Prostate gland (tissue), 2 donors: Measurements from ENCODE around the gene DAZAP1. TPM values are rescaled to one million over a fixed set of nuclear protein-coding genes. Genes with fewer than 3 reads are reported as not detected.
A peak's percentile ranks its signal among the peaks of the same experiment; 100 is the strongest.

Experiments
- DNase-seq: peaks from one replicate; pipeline ENCODE4 v3.0.0-alpha.2; 2019; ENCODE audit warnings: low spot score
- H3K27ac ChIP-seq, 2 donors: fragments of 200-600 bp; sonication (generic); 2 replicates each; pipeline ENCODE4 v1.5.1; 2017 to 2019
- H3K27me3 ChIP-seq: fragments of 200-600 bp; sonication (generic); replicated peaks from 2 replicates; pipeline ENCODE4 v1.5.1; 2019; ENCODE audit not compliant: insufficient read depth
- H3K36me3 ChIP-seq, 2 donors: fragments of 200-600 bp; sonication (generic); 1 replicate in 1 of 2; 2 replicates in 1 of 2; pipeline versions ENCODE4 v1.5.1 to v1.8.1; 2017 to 2019
- H3K4me1 ChIP-seq: fragments of 200-600 bp; sonication (generic); replicated peaks from 2 replicates; pipeline ENCODE4 v1.5.1; 2019
- H3K4me3 ChIP-seq, 2 donors: fragments of 200-600 bp; sonication (generic); 2 replicates each; pipeline ENCODE4 v1.5.1; 2017 to 2019
- H3K9me3 ChIP-seq: fragments of 200-600 bp; sonication (generic); 2 replicates; pipeline ENCODE4 v1.5.1; 2017
- POLR2A ChIP-seq: fragments of 450-650 bp; IDR thresholded peaks from one replicate; pipeline ENCODE4 v1.6.1; 2016; ENCODE audit warnings: antibody characterized with exemption, mild to moderate bottlenecking
- POLR2AphosphoS5 ChIP-seq: sonication (generic); formaldehyde crosslinking; IDR thresholded peaks from one replicate; pipeline ENCODE4 v1.6.1; 2017; ENCODE audit warnings: antibody characterized with exemption
- WGBS: methylation state at CpG from one replicate; pipeline ENCODE4 v1.1.5; 2018; 5-methylcytosine and 5-hydroxymethylcytosine counted together
- intact Hi-C: fragments of 100-400 bp; cut with DNase I; formaldehyde crosslinking; loops from one replicate; pipeline ENCODE4 v1.14.2; 2022
- total RNA-seq, 2 donors: library from RNA; depleted of rRNA; stranded (reverse); fragments of >200 nt; gene quantifications; one replicate each; pipeline ENCODE4 v1.1.0, GENCODE V29; 2016
- TF ChIP-seq, protein P1 (sequence below), 4 experiments: fragments of 200-600 bp in 2 of 4; fragments of 450-650 bp in 2 of 4; sonication (generic) in 2 of 4; IDR thresholded peaks; 1 replicate in 3 of 4; 2 replicates in 1 of 4; pipeline ENCODE4 v1.5.1; 2016 to 2019; ENCODE audit warnings: antibody characterized with exemption in 4 of 4, mild to moderate bottlenecking in 2 of 4, moderate library complexity in 2 of 4

DAZAP1 gene
- total RNA-seq, 2 donors from 2014 or later: 58.6 to 74.1 TPM

DNA sequence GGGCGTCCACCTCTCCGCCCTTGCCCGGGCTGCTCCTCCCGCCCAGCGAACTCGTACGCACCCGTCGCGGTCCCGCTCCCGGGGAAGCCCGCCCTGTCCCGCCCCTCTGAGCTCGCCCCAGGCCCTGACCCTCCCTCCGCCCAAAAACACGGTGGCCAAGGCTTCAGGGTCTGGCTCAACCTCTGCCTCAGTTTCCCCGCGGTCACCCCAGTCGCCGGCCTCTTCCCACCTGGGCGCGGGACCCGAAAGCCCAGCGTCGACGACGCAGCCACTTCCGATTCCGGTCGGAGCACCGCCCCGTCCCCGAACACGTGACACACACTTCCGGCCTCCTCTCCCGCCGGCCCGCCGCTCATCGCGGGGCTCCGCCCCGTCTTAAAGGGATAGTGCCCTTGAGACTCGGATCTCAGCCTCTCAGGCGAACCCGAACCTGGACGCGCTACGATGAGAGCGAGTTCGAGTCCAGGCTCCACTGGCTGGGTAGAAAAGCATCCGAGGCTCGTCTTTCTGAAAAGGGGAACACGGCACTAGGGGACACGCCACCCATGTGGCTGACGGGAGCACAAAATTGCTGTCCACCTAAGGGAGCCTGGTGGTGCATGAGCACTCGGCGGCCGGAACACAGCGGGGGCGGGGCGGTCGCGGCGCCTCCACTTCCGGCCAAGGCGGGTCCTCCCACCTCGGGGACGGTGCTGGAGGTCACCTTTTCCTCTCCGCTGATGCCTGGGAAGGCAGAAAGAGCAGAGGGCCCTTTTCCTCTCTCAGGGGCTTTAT lies 71.7 kb downstream of the DAZAP1 start, which contains the start of gene C19orf25:
Gene C19orf25, minus strand, starts transcription at position 282 of the 774 bp plus-strand sequence. CDS start 312 bp downstream, outside the sequence.
- Histone ChIP-seq H3K27me3 (no peaks in the 10 kb centered on the region), H3K4me3 (peak within 1 kb of the TSS; percentile 89 to 92), H3K4me1 (no peaks in the 10 kb centered on the region), H3K9me3 (no peaks in the 10 kb centered on the region), H3K27ac (peak within 1 kb of the TSS; percentile 57 to 68), H3K36me3 (no peaks in the 10 kb centered on the region)
- WGBS: under 1% methylated on average over 58 of the region's 71 CpGs
- intact Hi-C loops: no loop called here
- DNase-seq: peak; percentile 90
- TF ChIP-seq POLR2AphosphoS5: peak; percentile 99
- TF ChIP-seq, protein P1, sequence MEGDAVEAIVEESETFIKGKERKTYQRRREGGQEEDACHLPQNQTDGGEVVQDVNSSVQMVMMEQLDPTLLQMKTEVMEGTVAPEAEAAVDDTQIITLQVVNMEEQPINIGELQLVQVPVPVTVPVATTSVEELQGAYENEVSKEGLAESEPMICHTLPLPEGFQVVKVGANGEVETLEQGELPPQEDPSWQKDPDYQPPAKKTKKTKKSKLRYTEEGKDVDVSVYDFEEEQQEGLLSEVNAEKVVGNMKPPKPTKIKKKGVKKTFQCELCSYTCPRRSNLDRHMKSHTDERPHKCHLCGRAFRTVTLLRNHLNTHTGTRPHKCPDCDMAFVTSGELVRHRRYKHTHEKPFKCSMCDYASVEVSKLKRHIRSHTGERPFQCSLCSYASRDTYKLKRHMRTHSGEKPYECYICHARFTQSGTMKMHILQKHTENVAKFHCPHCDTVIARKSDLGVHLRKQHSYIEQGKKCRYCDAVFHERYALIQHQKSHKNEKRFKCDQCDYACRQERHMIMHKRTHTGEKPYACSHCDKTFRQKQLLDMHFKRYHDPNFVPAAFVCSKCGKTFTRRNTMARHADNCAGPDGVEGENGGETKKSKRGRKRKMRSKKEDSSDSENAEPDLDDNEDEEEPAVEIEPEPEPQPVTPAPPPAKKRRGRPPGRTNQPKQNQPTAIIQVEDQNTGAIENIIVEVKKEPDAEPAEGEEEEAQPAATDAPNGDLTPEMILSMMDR (IDR thresholded peaks at IDR 0.05): peak in 2 of 4 experiments; percentile 9 to 10
- peak; percentile 57 for TF ChIP-seq POLR2A

DNA sequence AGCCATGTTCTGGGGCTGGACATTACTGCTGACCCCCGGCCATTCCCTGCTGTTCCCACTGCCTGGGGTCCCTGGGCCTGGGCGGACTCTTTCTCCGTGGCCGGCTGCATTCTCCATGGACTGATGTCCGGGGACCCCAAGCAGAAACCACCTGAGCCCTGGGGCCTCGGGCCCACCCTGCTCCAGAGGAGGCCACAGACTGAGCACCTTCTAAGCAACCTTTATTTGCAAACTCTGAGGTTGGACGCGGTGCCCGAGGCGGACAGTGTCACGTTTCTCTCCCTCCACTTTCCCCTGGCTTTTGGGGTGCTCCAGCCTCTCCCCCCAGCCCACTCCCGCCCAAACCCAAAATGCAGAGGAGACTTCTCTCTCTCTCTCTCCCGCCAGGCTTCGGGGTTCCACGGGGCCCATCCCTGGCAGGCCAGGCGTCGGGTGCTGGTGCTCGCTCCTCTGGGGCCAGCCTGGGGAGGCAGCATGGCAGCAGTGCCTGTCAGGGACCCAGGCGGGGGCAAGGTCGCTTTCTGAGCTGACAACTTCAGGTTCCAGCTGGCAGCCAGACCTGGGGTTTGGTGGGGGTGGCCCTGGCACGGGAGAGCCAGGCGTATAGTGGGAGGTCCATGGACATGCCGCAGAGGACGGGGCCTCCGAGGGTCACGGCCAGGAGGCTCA lies 74.0 kb downstream of the DAZAP1 start:
- intact Hi-C loops: no loop called here
- H3K27ac ChIP-seq: no peak overlapping the region
- H3K4me1 ChIP-seq: no peaks in the 10 kb centered on the region
- TF ChIP-seq POLR2AphosphoS5: no peak
- TF ChIP-seq, protein P1 (IDR thresholded peaks at IDR 0.05): no peak
- no peak for TF ChIP-seq POLR2A
- H3K4me3 ChIP-seq: no peak overlapping the region
- no peaks in the 10 kb centered on the region for H3K9me3 ChIP-seq
- no peaks in the 10 kb centered on the region for H3K27me3 ChIP-seq
- H3K36me3 ChIP-seq: no peaks in the 10 kb centered on the region
- WGBS: 89% methylated on average over 26 of the region's 26 CpGs
- no peak for DNase-seq

GRCh38 chr19:1481893-1482360 lies 74.5 kb downstream of the DAZAP1 start:
- DNase-seq: no peak
- 88% methylated on average over 27 of the region's 36 CpGs for WGBS
- intact Hi-C loops: no loop called here
- Histone ChIP-seq H3K9me3 (no peaks in the 10 kb centered on the region), H3K36me3 (no peaks in the 10 kb centered on the region), H3K27me3 (no peaks in the 10 kb centered on the region), H3K4me3 (no peak overlapping the region), H3K27ac (no peak overlapping the region), H3K4me1 (no peaks in the 10 kb centered on the region)
- TF ChIP-seq, protein P1 (IDR thresholded peaks at IDR 0.05): no peak
- no peak for TF ChIP-seq POLR2AphosphoS5
- TF ChIP-seq POLR2A: no peak

- no peaks in the 10 kb centered on the region for H3K27me3 ChIP-seq
- DNase-seq: no peak
- WGBS: 83% methylated on average over 33 of the region's 37 CpGs
- no peak overlapping the region for H3K4me3 ChIP-seq
- H3K4me1 ChIP-seq: no peaks in the 10 kb centered on the region
- H3K9me3 ChIP-seq: no peaks in the 10 kb centered on the region
- H3K36me3 ChIP-seq: no peaks in the 10 kb centered on the region
- no peak overlapping the region for H3K27ac ChIP-seq
- no peak for TF ChIP-seq POLR2A
- intact Hi-C loops: no loop called here
These were observed 75.2 kb downstream of the DAZAP1 start for GRCh38 chr19:1482361-1483130.
